ENCODE results near the gene SPPL3.

DNA sequence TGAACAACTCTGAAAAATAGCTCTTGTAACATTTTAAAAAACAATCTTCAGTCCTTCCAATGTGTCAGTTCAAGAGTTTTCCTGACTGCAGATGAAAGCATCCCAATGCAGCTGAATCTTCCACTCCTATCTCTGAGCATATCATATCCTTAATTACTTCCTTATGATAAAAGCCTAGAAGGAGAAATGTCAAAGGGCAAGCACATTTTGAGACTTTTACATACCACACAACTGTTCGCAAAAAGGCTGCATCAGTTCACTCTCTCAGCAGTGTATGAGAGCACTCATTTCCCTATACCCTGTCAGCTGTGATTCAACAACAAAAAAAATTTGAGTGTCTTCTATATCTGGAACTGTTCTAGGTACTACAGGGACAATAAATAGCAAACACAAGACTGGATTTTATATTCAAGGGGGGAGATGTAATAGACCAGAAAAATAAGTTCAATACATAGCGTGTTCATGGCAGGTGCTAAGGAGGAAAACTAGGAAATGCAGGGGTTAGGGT is 112.4 kb downstream of the SPPL3 start:
- TF ChIP-seq POLR2AphosphoS5 (IDR thresholded peaks at IDR 0.05; ENCODE audit: low read depth, low read length), result no peak
- TF ChIP-seq, protein P1, sequence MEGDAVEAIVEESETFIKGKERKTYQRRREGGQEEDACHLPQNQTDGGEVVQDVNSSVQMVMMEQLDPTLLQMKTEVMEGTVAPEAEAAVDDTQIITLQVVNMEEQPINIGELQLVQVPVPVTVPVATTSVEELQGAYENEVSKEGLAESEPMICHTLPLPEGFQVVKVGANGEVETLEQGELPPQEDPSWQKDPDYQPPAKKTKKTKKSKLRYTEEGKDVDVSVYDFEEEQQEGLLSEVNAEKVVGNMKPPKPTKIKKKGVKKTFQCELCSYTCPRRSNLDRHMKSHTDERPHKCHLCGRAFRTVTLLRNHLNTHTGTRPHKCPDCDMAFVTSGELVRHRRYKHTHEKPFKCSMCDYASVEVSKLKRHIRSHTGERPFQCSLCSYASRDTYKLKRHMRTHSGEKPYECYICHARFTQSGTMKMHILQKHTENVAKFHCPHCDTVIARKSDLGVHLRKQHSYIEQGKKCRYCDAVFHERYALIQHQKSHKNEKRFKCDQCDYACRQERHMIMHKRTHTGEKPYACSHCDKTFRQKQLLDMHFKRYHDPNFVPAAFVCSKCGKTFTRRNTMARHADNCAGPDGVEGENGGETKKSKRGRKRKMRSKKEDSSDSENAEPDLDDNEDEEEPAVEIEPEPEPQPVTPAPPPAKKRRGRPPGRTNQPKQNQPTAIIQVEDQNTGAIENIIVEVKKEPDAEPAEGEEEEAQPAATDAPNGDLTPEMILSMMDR (IDR thresholded peaks at IDR 0.05), result no peak
